ENCODE measurements around the gene RFESD. TPM values are rescaled to one million over a fixed set of nuclear protein-coding genes. Genes with fewer than 3 reads are reported as not detected.

RFESD gene
- total and polyA plus RNA-seq, 10 of the 15 experiments (the other 5 are each of a cell fraction or from before 2014, with no cell fraction given): 1.9 to 14.7 (median 4.9) TPM

- no peaks in the 10 kb centered on the region for H3K4me1 ChIP-seq (ENCODE audit: control insufficient read depth, insufficient read depth, low read length)
- peak; percentile 11 for DNase-seq (ENCODE audit: low read depth, low spot score)
- ATAC-seq: peak; percentile 38; the same call in 2 of the 3 replicates
- BruUV-seq (replicated peaks): no TSS peak
- no peaks in the 10 kb centered on the region for H3K36me3 ChIP-seq (ENCODE audit: control insufficient read depth in 2 of 2, insufficient read depth in 2 of 2, low read length in 1 of 2)
- H3K27ac ChIP-seq (ENCODE audit: control insufficient read depth, insufficient read depth): no peak overlapping the region
- H4K20me1 ChIP-seq (ENCODE audit: control insufficient read depth, insufficient read depth): no peaks in the 10 kb centered on the region
- 18% methylated on average over 3 of the region's 3 CpGs for WGBS (ENCODE audit: insufficient coverage, insufficient replicate concordance, low lambda C conversion rate, missing lambda C conversion rate)
- no peak overlapping the region for H3K9ac ChIP-seq (ENCODE audit: control insufficient read depth, insufficient read depth, low read length)
- RAD21 ChIA-PET (ENCODE audit: unreplicated experiment): interaction anchor here (0.8 to 4.5 kb wide), 23 partner anchors 9 to 671 kb away, joined by 3 to 49 read pairs (median 4); partner anchors contain the start of genes RFESD and RHOBTB3
- H3K4me2 ChIP-seq (ENCODE audit: control insufficient read depth, insufficient read depth): no peak overlapping the region
- SMC1A ChIA-PET (ENCODE audit: uncharacterized antibody, unreplicated experiment): interaction anchor here (0.6 to 4.4 kb wide), 42 partner anchors 8 to 673 kb away, joined by 3 to 96 read pairs (median 6); partner anchors contain the start of genes GLRX, RFESD and RHOBTB3
- peak; percentile 64 for FAIRE-seq
- no peak overlapping the region for H3K4me3 ChIP-seq
- no peaks in the 10 kb centered on the region for H3K79me2 ChIP-seq (ENCODE audit: control insufficient read depth, insufficient read depth, low read length)
- TF ChIP-seq ZNF24 (IDR thresholded peaks at IDR 0.05) (peak; percentile 29; the same call in 1 of the 2 replicates), BACH1 (IDR thresholded peaks at IDR 0.05; ENCODE audit: borderline replicate concordance) (no peak), STAT3 (IDR thresholded peaks at IDR 0.05; ENCODE audit: low read depth, low read length) (no peak), RAD21 (IDR thresholded peaks at IDR 0.05; ENCODE audit: insufficient read depth, low read depth, low read length) (peak; percentile 76), CTCF (IDR thresholded peaks at IDR 0.05 in 2 of 3, conservative IDR thresholded peaks at IDR 0.05 in 1 of 3; ENCODE audit: control insufficient read depth in 2 of 3, extremely low read depth in 1 of 3, insufficient read depth in 1 of 3, low read depth in 3 of 3, low read length in 3 of 3) (peak; percentile 66 to 84 (median 80)), HCFC1 (IDR thresholded peaks at IDR 0.05; ENCODE audit: low read length) (no peak), YBX1 (IDR thresholded peaks at IDR 0.05) (no peak), ZNF207 (IDR thresholded peaks at IDR 0.05; ENCODE audit: borderline replicate concordance) (no peak), PAX8 (IDR thresholded peaks at IDR 0.05) (no peak), ZNF592 (IDR thresholded peaks at IDR 0.05) (peak; percentile 60; the same call in 1 of the 2 replicates), SMC3 (IDR thresholded peaks at IDR 0.05; ENCODE audit: borderline replicate concordance, low read length) (peak; percentile 76; the same call in 1 of the 2 replicates), SMARCA5 (IDR thresholded peaks at IDR 0.05) (0 out of 2 replicates have a peak, but pooled peaks have one; percentile 35)
- intact Hi-C loops (cut with micrococcal nuclease; ENCODE audit: unreplicated experiment) (loop anchor here (1.0 to 2.0 kb wide), 4 partner anchors 68 to 183 kb away; no protein-coding TSS in a partner anchor), in situ Hi-C loops (cut with MboI) (loop anchor here (5.0 kb wide), 1 partner anchor 183 kb away; no protein-coding TSS in a partner anchor)
- H3K27me3 ChIP-seq (replicated peaks in 1 of 2; ENCODE audit: control insufficient read depth in 2 of 2, insufficient read depth in 2 of 2, low read length in 1 of 2): no peaks in the 10 kb centered on the region
- H3K9me3 ChIP-seq (replicated peaks; ENCODE audit: control insufficient read depth, insufficient read depth, low read length): no peaks in the 10 kb centered on the region
- peak overlapping the region; percentile 48 for H2AFZ ChIP-seq (ENCODE audit: control insufficient read depth, low read depth, low read length)
- CTCF ChIA-PET: interaction anchor here (0.6 to 8.5 kb wide), 48 partner anchors 9 to 673 kb away, joined by 3 to 177 read pairs (median 6); partner anchors contain the start of genes GLRX, RFESD and RHOBTB3
- POLR2A ChIA-PET: interaction anchor here (0.9 to 1.6 kb wide), 3 partner anchors 19 to 105 kb away, joined by 3 to 4 read pairs (median 3); no protein-coding TSS in a partner anchor
Measured at GRCh38 chr5:95664204-95664786, 17.7 kb downstream of the RFESD start.

All from GM12878 (cell line).